CD4-positive, CD25-positive, alpha-beta regulatory T cell (primary cell): ENCODE data around the gene RBM44. TPM values are rescaled to one million over a fixed set of nuclear protein-coding genes. Genes with fewer than 3 reads are reported as not detected.
A peak's percentile ranks its signal among the peaks of the same experiment; 100 is the strongest.

Source experiments
- ATAC-seq, 2 donors: fragments of 150-1000 bp; cut with Tn5 transposase; one replicate each; pipeline ENCODE4 v1.10.0; 2021; ENCODE audit warnings: low read depth in 2 of 2, moderate number of reproducible peaks in 2 of 2, moderate library complexity in 1 of 2
- DNase-seq, 3 donors: peaks; one replicate each; pipeline versions ENCODE4 v3.0.0 to v3.0.0-alpha.2; 2012 to 2022; ENCODE audit warnings: mixed read lengths in 1 of 3
- H3K27ac ChIP-seq: one replicate; pipeline ENCODE4 v1.7.0; 2013; ENCODE audit warnings: mild to moderate bottlenecking, low read length; ENCODE audit not compliant: insufficient read depth, poor library complexity, severe bottlenecking
- H3K27me3 ChIP-seq: one replicate; pipeline ENCODE4 v1.7.0; 2013; ENCODE audit warnings: low read length; ENCODE audit not compliant: control insufficient read depth, insufficient read depth
- H3K36me3 ChIP-seq: one replicate; pipeline ENCODE4 v1.7.0; 2013; ENCODE audit warnings: mild to moderate bottlenecking, low read length, moderate library complexity; ENCODE audit not compliant: control insufficient read depth, insufficient read depth
- H3K4me1 ChIP-seq: 2 replicates; pipeline ENCODE4 v1.7.0; 2013; ENCODE audit warnings: mild to moderate bottlenecking, low read length; ENCODE audit not compliant: insufficient read depth, control insufficient read depth, poor library complexity, severe bottlenecking
- H3K4me3 ChIP-seq: one replicate; pipeline ENCODE4 v1.7.0; 2013; ENCODE audit warnings: low read depth, mild to moderate bottlenecking, low read length, moderate library complexity
- H3K9me3 ChIP-seq, 2 experiments: 1 replicate in 1 of 2; 2 replicates in 1 of 2; pipeline ENCODE4 v1.7.0; 2013; ENCODE audit warnings: low read length in 2 of 2, mild to moderate bottlenecking in 1 of 2, moderate library complexity in 1 of 2; ENCODE audit not compliant: control insufficient read depth in 2 of 2
- H3K27ac Mint-ChIP-seq, 3 donors: one replicate each; pipeline ENCODE4 v1.8.0; 2020 to 2022; ENCODE audit warnings: mild to moderate bottlenecking in 3 of 3, mixed read lengths in 3 of 3, moderate library complexity in 2 of 3
- H3K27me3 Mint-ChIP-seq: one replicate; pipeline ENCODE4 v1.8.0; 2022; ENCODE audit warnings: mild to moderate bottlenecking, mixed read lengths
- H3K36me3 Mint-ChIP-seq: one replicate; pipeline ENCODE4 v1.8.0; 2020; ENCODE audit warnings: mixed read lengths
- H3K4me1 Mint-ChIP-seq, 4 donors: one replicate each; pipeline ENCODE4 v1.8.0; 2020 to 2022; ENCODE audit warnings: mixed read lengths in 4 of 4, mild to moderate bottlenecking in 1 of 4
- H3K4me3 Mint-ChIP-seq, 4 donors: one replicate each; pipeline ENCODE4 v1.8.0; 2020 to 2022; ENCODE audit warnings: mild to moderate bottlenecking in 4 of 4, mixed read lengths in 4 of 4, moderate library complexity in 3 of 4
- H3K9me3 Mint-ChIP-seq, 7 donors: one replicate each; pipeline ENCODE4 v1.8.0; 2020 to 2022; ENCODE audit warnings: mixed read lengths in 7 of 7, mild to moderate bottlenecking in 3 of 7, moderate library complexity in 2 of 7
- polyA plus RNA-seq, 4 donors: library from polyadenylated mRNA; unstranded; fragments of 300-500 nt; fragmentation: Illumina TruSeq; gene quantifications; one replicate each; pipeline ENCODE4 v1.2.3, GENCODE V29; 2021
- total RNA-seq: library from RNA; stranded (reverse); gene quantifications from one replicate; pipeline ENCODE4 v1.2.3, GENCODE V29; 2022

The RBM44 gene
- total and polyA plus RNA-seq, 5 donors from 2014 or later, result 0.21 to 4.5 (median 0.28) TPM; not detected in 2

GRCh38 chr2:237859082-237859433, 60.5 kb downstream of the RBM44 start:
- no peaks in the 10 kb centered on the region for H3K36me3 ChIP-seq
- peaks cover 43% of the 10 kb centered on the region for H3K27me3 Mint-ChIP-seq
- peaks cover 14% of the 10 kb centered on the region for H3K27me3 ChIP-seq
- ATAC-seq, result no peak
- peaks cover 0 to 7% (median 0%) of the 10 kb centered on the region in 4 donors for H3K4me1 Mint-ChIP-seq
- H3K27ac ChIP-seq, result no peak overlapping the region
- no peak overlapping the region for H3K4me3 Mint-ChIP-seq
- H3K36me3 Mint-ChIP-seq, result no peaks in the 10 kb centered on the region
- H3K9me3 ChIP-seq, result no peaks in the 10 kb centered on the region
- DNase-seq, result no peak
- H3K4me1 ChIP-seq, result no peaks in the 10 kb centered on the region
- H3K27ac Mint-ChIP-seq, result no peak overlapping the region
- no peak overlapping the region for H3K4me3 ChIP-seq
- peaks cover 0 to 3% (median 0%) of the 10 kb centered on the region in 7 donors for H3K9me3 Mint-ChIP-seq

GRCh38 chr2:237859533-237860272, 61.1 kb downstream of the RBM44 start, which contains the start of gene RAMP1:
TSS of gene RAMP1 (plus strand) at chr2:237859623. CDS start at chr2:237859676, 53 bp downstream.
- DNase-seq (peak in 1 of 3 donors; percentile 15), ATAC-seq (no peak)
- H3K4me1 ChIP-seq, result no peaks in the 10 kb centered on the region
- Mint-ChIP-seq H3K4me3 (peak within 1 kb of the TSS in 2 of 4 donors; percentile 38 to 64), H3K4me1 (peaks cover 0 to 7% (median 0%) of the 10 kb centered on the region in 4 donors), H3K27ac (peak within 1 kb of the TSS in 1 of 3 donors; percentile 40), H3K36me3 (no peaks in the 10 kb centered on the region), H3K9me3 (peaks cover 0 to 3% (median 0%) of the 10 kb centered on the region in 7 donors), H3K27me3 (peaks cover 48% of the 10 kb centered on the region)
- H3K4me3 ChIP-seq, result no peak within 1 kb of the TSS
- H3K9me3 ChIP-seq, result no peaks in the 10 kb centered on the region
- H3K27ac ChIP-seq, result no peak within 1 kb of the TSS
- H3K36me3 ChIP-seq, result no peaks in the 10 kb centered on the region
- peaks cover 14% of the 10 kb centered on the region for H3K27me3 ChIP-seq

GRCh38 chr2:237860273-237860935, 61.8 kb downstream of the RBM44 start:
- Histone ChIP-seq H3K36me3 (no peaks in the 10 kb centered on the region), H3K4me1 (no peaks in the 10 kb centered on the region), H3K9me3 (no peaks in the 10 kb centered on the region), H3K4me3 (no peak overlapping the region), H3K27ac (no peak overlapping the region), H3K27me3 (peaks cover 14% of the 10 kb centered on the region)
- Mint-ChIP-seq H3K36me3 (no peaks in the 10 kb centered on the region), H3K27ac (no peak overlapping the region), H3K9me3 (peaks cover 0 to 3% (median 0%) of the 10 kb centered on the region in 7 donors), H3K27me3 (peaks cover 48% of the 10 kb centered on the region), H3K4me1 (peaks cover 0 to 7% (median 0%) of the 10 kb centered on the region in 4 donors), H3K4me3 (no peak overlapping the region)
- DNase-seq, result no peak
- ATAC-seq, result no peak

GRCh38 chr2:237861875-237862527, 63.4 kb downstream of the RBM44 start:
- Mint-ChIP-seq H3K27me3 (peaks cover 48% of the 10 kb centered on the region), H3K9me3 (peaks cover 0 to 3% (median 0%) of the 10 kb centered on the region in 7 donors), H3K4me1 (peaks cover 0 to 7% (median 0%) of the 10 kb centered on the region in 4 donors), H3K27ac (peak overlapping the region in 1 of 3 donors; percentile 32), H3K4me3 (no peak overlapping the region), H3K36me3 (no peaks in the 10 kb centered on the region)
- Histone ChIP-seq H3K4me3 (no peak overlapping the region), H3K9me3 (no peaks in the 10 kb centered on the region), H3K4me1 (no peaks in the 10 kb centered on the region), H3K36me3 (no peaks in the 10 kb centered on the region), H3K27me3 (peaks cover 14% of the 10 kb centered on the region), H3K27ac (no peak overlapping the region)
- ATAC-seq, result no peak
- DNase-seq, result no peak

- Mint-ChIP-seq H3K27ac (peak overlapping the region in 1 of 3 donors; percentile 32), H3K4me3 (no peak overlapping the region), H3K27me3 (peaks cover 50% of the 10 kb centered on the region), H3K9me3 (peaks cover 0 to 3% (median 0%) of the 10 kb centered on the region in 7 donors), H3K4me1 (peaks cover 0 to 7% (median 0%) of the 10 kb centered on the region in 4 donors), H3K36me3 (no peaks in the 10 kb centered on the region)
- no peak overlapping the region for H3K4me3 ChIP-seq
- H3K27ac ChIP-seq, result no peak overlapping the region
- H3K36me3 ChIP-seq, result no peaks in the 10 kb centered on the region
- H3K9me3 ChIP-seq, result no peaks in the 10 kb centered on the region
- ATAC-seq (no peak), DNase-seq (no peak)
- peaks cover 13% of the 10 kb centered on the region for H3K27me3 ChIP-seq
- no peaks in the 10 kb centered on the region for H3K4me1 ChIP-seq
Measured at GRCh38 chr2:237862528-237862895, 63.9 kb downstream of the RBM44 start.

GRCh38 chr2:237863102-237863511, 64.5 kb downstream of the RBM44 start:
- DNase-seq, result no peak
- peaks cover 0 to 3% (median 0%) of the 10 kb centered on the region in 7 donors for H3K9me3 Mint-ChIP-seq
- Histone ChIP-seq H3K4me3 (no peak overlapping the region), H3K36me3 (no peaks in the 10 kb centered on the region), H3K9me3 (no peaks in the 10 kb centered on the region), H3K27me3 (peaks cover 13% of the 10 kb centered on the region), H3K27ac (no peak overlapping the region), H3K4me1 (no peaks in the 10 kb centered on the region)
- H3K27me3 Mint-ChIP-seq, result peaks cover 53% of the 10 kb centered on the region
- peaks cover 0 to 7% (median 0%) of the 10 kb centered on the region in 4 donors for H3K4me1 Mint-ChIP-seq
- no peak overlapping the region for H3K27ac Mint-ChIP-seq
- no peak overlapping the region for H3K4me3 Mint-ChIP-seq
- no peak for ATAC-seq
- H3K36me3 Mint-ChIP-seq, result no peaks in the 10 kb centered on the region

- peaks cover 13% of the 10 kb centered on the region for H3K27me3 ChIP-seq
- peaks cover 0 to 7% (median 0%) of the 10 kb centered on the region in 4 donors for H3K4me1 Mint-ChIP-seq
- H3K4me3 ChIP-seq, result no peak overlapping the region
- H3K27ac Mint-ChIP-seq, result no peak overlapping the region
- DNase-seq (no peak), ATAC-seq (no peak)
- H3K27ac ChIP-seq, result no peak overlapping the region
- no peaks in the 10 kb centered on the region for H3K9me3 ChIP-seq
- peaks cover 53% of the 10 kb centered on the region for H3K27me3 Mint-ChIP-seq
- no peaks in the 10 kb centered on the region for H3K36me3 ChIP-seq
- no peak overlapping the region for H3K4me3 Mint-ChIP-seq
- H3K9me3 Mint-ChIP-seq, result peaks cover 0 to 3% (median 0%) of the 10 kb centered on the region in 7 donors
- H3K36me3 Mint-ChIP-seq, result no peaks in the 10 kb centered on the region
- H3K4me1 ChIP-seq, result no peaks in the 10 kb centered on the region
Measured at GRCh38 chr2:237863689-237864443, 65.3 kb downstream of the RBM44 start.
